ENCODE measurements around the gene SRGAP3.

DNA sequence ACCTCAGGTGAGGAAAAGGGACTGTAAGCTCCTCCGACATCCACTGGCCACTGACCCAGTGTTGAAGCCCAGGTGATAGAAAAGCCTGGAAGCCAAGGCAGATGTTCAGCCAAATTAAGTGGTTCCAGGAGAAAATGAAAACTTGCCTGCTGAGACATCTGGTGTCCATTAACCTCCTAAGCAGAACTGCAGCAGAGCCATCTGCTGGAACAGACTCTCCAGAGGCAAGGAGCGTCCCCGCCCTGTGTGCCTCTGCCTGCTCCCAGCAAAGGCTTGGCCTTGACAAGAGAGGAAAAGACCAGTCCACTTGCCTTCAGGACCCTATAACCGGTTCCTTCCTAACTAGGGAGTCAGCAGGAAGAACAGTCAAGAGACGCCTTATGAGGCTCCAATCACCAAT lies 48.2 kb downstream of the SRGAP3 start:
- TF ChIP-seq EZH2 (IDR thresholded peaks at IDR 0.05; ENCODE audit: insufficient read depth, poor library complexity, severe bottlenecking) = no peak
- TF ChIP-seq EZH2phosphoT487 (IDR thresholded peaks at IDR 0.05; ENCODE audit: insufficient read depth, low read depth) = no peak
